ENCODE data around the gene ATP6V1B1. TPM values are rescaled to one million over a fixed set of nuclear protein-coding genes. Genes with fewer than 3 reads are reported as not detected.

The ATP6V1B1 gene
- polyA plus RNA-seq, 3 donors: not detected

DNA sequence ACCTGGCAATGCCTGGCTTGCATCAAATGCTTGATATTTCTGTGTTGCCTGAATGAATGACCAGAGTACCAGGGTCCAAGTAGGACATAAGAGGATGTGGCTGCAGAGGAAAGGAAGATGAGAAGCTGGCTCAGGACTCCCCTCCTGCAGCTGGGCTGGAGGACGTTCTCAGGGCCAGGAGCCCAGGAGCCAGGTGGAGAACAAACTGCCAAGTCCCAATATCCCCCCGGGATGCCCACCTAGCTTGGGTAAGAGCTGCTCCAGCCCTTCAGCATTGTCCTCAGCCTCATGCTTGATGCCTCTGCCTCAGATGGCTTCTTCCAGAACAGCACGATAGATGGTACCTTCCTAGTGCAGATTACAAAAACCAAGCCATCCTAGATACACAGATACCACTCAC is 8.6 kb upstream of the ATP6V1B1 start:
- WGBS (ENCODE audit: insufficient coverage): 93% methylated on average over 3 of the region's 3 CpGs
- H3K27me3 Mint-ChIP-seq (ENCODE audit: low read depth in 3 of 3): peaks cover 16 to 25% (median 17%) of the 10 kb centered on the region in 3 donors

DNA sequence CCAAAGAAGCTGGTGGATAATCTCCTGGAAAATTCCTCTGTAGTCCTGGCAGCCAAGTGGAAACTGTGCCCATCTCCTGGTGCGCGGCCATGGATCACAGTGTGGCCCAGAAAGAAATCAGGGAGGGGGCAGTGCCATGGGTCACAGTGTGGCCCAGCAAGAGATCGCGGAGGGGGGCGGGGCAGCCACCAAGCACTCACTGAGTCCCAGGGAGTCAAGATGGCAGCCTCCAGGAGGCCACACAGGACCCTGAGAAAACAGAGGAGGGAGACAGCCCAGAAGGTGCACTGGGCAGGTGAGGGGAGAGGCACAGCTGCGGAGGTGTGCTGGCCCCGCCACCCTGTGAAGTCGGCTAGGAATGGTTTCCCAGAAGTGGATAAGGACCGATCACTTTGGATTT is 8.1 kb upstream of the ATP6V1B1 start:
- H3K27me3 Mint-ChIP-seq (ENCODE audit: low read depth in 3 of 3): peaks cover 16 to 25% (median 17%) of the 10 kb centered on the region in 3 donors
- WGBS (ENCODE audit: insufficient coverage): 86% methylated on average over 9 of the region's 9 CpGs
- peaks cover 0 to 2% of the 10 kb centered on the region in 2 donors for H3K27me3 ChIP-seq (ENCODE audit: control insufficient read depth in 2 of 2, insufficient read depth in 2 of 2, low read length in 2 of 2)
- no peaks in the 10 kb centered on the region for H3K4me1 ChIP-seq (ENCODE audit: control insufficient read depth in 1 of 2, insufficient read depth in 2 of 2, low read length in 2 of 2)
- H3K27ac ChIP-seq (ENCODE audit: low read depth in 1 of 2, low read length in 2 of 2): no peak overlapping the region
- no peaks in the 10 kb centered on the region for H4K20me1 ChIP-seq (ENCODE audit: insufficient read depth, low read length)
- H2AFZ ChIP-seq (ENCODE audit: insufficient read depth, low read depth, low read length, poor library complexity, severe bottlenecking): no peak overlapping the region
- H3K27ac Mint-ChIP-seq: no peak overlapping the region
- H3K4me2 ChIP-seq (replicated peaks; ENCODE audit: extremely low read depth, low read length, poor library complexity, severe bottlenecking): no peak overlapping the region
- intact Hi-C loops (cut with micrococcal nuclease): loop anchor here in 1 of 2 donors (5.0 kb wide), 1 partner anchor 145 kb away; no protein-coding TSS in a partner anchor
- peak in 1 of 3 donors; percentile 0 for DNase-seq
- H3K4me3 ChIP-seq (replicated peaks in 1 of 3; ENCODE audit: low read depth in 2 of 3, low read length in 3 of 3): no peak overlapping the region
- no peak overlapping the region for H3K9ac ChIP-seq (ENCODE audit: insufficient read depth, low read length, poor library complexity, severe bottlenecking)
- H3K36me3 Mint-ChIP-seq: no peaks in the 10 kb centered on the region
- TF ChIP-seq, protein P1, sequence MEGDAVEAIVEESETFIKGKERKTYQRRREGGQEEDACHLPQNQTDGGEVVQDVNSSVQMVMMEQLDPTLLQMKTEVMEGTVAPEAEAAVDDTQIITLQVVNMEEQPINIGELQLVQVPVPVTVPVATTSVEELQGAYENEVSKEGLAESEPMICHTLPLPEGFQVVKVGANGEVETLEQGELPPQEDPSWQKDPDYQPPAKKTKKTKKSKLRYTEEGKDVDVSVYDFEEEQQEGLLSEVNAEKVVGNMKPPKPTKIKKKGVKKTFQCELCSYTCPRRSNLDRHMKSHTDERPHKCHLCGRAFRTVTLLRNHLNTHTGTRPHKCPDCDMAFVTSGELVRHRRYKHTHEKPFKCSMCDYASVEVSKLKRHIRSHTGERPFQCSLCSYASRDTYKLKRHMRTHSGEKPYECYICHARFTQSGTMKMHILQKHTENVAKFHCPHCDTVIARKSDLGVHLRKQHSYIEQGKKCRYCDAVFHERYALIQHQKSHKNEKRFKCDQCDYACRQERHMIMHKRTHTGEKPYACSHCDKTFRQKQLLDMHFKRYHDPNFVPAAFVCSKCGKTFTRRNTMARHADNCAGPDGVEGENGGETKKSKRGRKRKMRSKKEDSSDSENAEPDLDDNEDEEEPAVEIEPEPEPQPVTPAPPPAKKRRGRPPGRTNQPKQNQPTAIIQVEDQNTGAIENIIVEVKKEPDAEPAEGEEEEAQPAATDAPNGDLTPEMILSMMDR (IDR thresholded peaks at IDR 0.05): no peak
- H3K4me3 Mint-ChIP-seq: no peak overlapping the region
- H3K36me3 ChIP-seq (replicated peaks in 1 of 2; ENCODE audit: control insufficient read depth in 1 of 2, insufficient read depth in 2 of 2, low read length in 2 of 2): no peaks in the 10 kb centered on the region
- H3K9me3 ChIP-seq (replicated peaks in 1 of 2; ENCODE audit: control insufficient read depth in 1 of 2, insufficient read depth in 1 of 2, low read length in 2 of 2): no peaks in the 10 kb centered on the region
- peaks cover 0 to 2% (median 0%) of the 10 kb centered on the region in 7 donors for H3K9me3 Mint-ChIP-seq
- no peaks in the 10 kb centered on the region for H3K79me2 ChIP-seq (ENCODE audit: insufficient read depth, low read length)
- peaks cover 3% of the 10 kb centered on the region for H3K4me1 Mint-ChIP-seq

More for the DNA sequence above, 8.6 kb upstream of the ATP6V1B1 start:
- intact Hi-C loops (cut with micrococcal nuclease): loop anchor here in 1 of 2 donors (5.0 kb wide), 1 partner anchor 145 kb away; no protein-coding TSS in a partner anchor
- DNase-seq: no peak
- Histone ChIP-seq H3K79me2 (ENCODE audit: insufficient read depth, low read length) (no peaks in the 10 kb centered on the region), H3K9me3 (replicated peaks in 1 of 2; ENCODE audit: control insufficient read depth in 1 of 2, insufficient read depth in 1 of 2, low read length in 2 of 2) (no peaks in the 10 kb centered on the region), H3K27me3 (ENCODE audit: control insufficient read depth in 2 of 2, insufficient read depth in 2 of 2, low read length in 2 of 2) (peaks cover 0 to 2% of the 10 kb centered on the region in 2 donors), H3K4me3 (replicated peaks in 1 of 3; ENCODE audit: low read depth in 2 of 3, low read length in 3 of 3) (no peak overlapping the region), H3K27ac (ENCODE audit: low read depth in 1 of 2, low read length in 2 of 2) (no peak overlapping the region), H3K4me2 (replicated peaks; ENCODE audit: extremely low read depth, low read length, poor library complexity, severe bottlenecking) (no peak overlapping the region), H3K9ac (ENCODE audit: insufficient read depth, low read length, poor library complexity, severe bottlenecking) (no peak overlapping the region), H3K4me1 (ENCODE audit: control insufficient read depth in 1 of 2, insufficient read depth in 2 of 2, low read length in 2 of 2) (no peaks in the 10 kb centered on the region), H4K20me1 (ENCODE audit: insufficient read depth, low read length) (no peaks in the 10 kb centered on the region), H2AFZ (ENCODE audit: insufficient read depth, low read depth, low read length, poor library complexity, severe bottlenecking) (no peak overlapping the region), H3K36me3 (replicated peaks in 1 of 2; ENCODE audit: control insufficient read depth in 1 of 2, insufficient read depth in 2 of 2, low read length in 2 of 2) (no peaks in the 10 kb centered on the region)
- Mint-ChIP-seq H3K27ac (no peak overlapping the region), H3K4me3 (no peak overlapping the region), H3K4me1 (peaks cover 3% of the 10 kb centered on the region), H3K36me3 (no peaks in the 10 kb centered on the region), H3K9me3 (peaks cover 0 to 2% (median 0%) of the 10 kb centered on the region in 7 donors)
- TF ChIP-seq, protein P1 (IDR thresholded peaks at IDR 0.05): no peak
